ENCODE data around the gene VASP. TPM values are rescaled to one million over a fixed set of nuclear protein-coding genes. Genes with fewer than 3 reads are reported as not detected.

Gene VASP
- total and polyA plus RNA-seq, 2 of the 13 experiments (the other 11 are each of a cell fraction or from before 2014, with no cell fraction given): 41.8 to 67.1 TPM

GRCh38 chr19:45568732-45569131 is 61.5 kb downstream of the VASP start:
- no TSS peak for BruUV-seq (replicated peaks)
- intact Hi-C loops (cut with micrococcal nuclease; ENCODE audit: unreplicated experiment) (no loop called here), in situ Hi-C loops (cut with HindIII; ENCODE audit: extremely low pct_ligation_motif_present, low pct_unique_long_range_greater_than_20kb) (no loop called here)
- Histone ChIP-seq H3K9ac (ENCODE audit: insufficient read depth, low read depth, low read length) (no peak overlapping the region), H3K4me1 (ENCODE audit: insufficient read depth, low read length) (peaks cover 22% of the 10 kb centered on the region), H2AFZ (ENCODE audit: low read length) (no peak overlapping the region), H3K79me2 (ENCODE audit: insufficient read depth, low read length) (peaks cover 10% of the 10 kb centered on the region), H3K4me3 (replicated peaks in 1 of 3; ENCODE audit: insufficient read depth in 1 of 3, low read depth in 2 of 3, low read length in 3 of 3) (no peak overlapping the region), H3K27me3 (ENCODE audit: control insufficient read depth in 1 of 2, insufficient read depth in 2 of 2, low read length in 2 of 2) (no peaks in the 10 kb centered on the region), H3K36me3 (replicated peaks in 1 of 2; ENCODE audit: control insufficient read depth in 1 of 2, insufficient read depth in 2 of 2, low read length in 2 of 2) (peaks cover 1 to 4% of the 10 kb centered on the region in 2 experiments; a peak in 2 of 5 replicates), H3K27ac (ENCODE audit: extremely low read length, insufficient read depth, low read length) (no peak overlapping the region), H3K9me3 (ENCODE audit: low read length) (no peaks in the 10 kb centered on the region), H4K20me1 (ENCODE audit: insufficient read depth, low read length) (no peaks in the 10 kb centered on the region), H3K4me2 (ENCODE audit: low read depth, low read length) (no peak overlapping the region)
- no peak for DNase-seq (ENCODE audit: low spot score)
- no peak for FAIRE-seq
- ATAC-seq: no peak; the same call in 2 of the 3 replicates
- POLR2A ChIA-PET: interaction anchor here (1.0 kb wide), 1 partner anchor 15 kb away, joined by 4 read pairs; no protein-coding TSS in a partner anchor
- TF ChIP-seq CTCF (CRISPR knock-in tag; IDR thresholded peaks at IDR 0.05): no peak
- TF ChIP-seq ZBTB40 (IDR thresholded peaks at IDR 0.05): peak; percentile 57; the same call in 1 of the 2 replicates
- peak; percentile 36; the same call in 1 of the 2 replicates for TF ChIP-seq ZBTB40 (CRISPR knock-in tag; IDR thresholded peaks at IDR 0.05)
- CTCF ChIA-PET (ENCODE audit: low intra/inter-chr PET ratio, low total read pairs): no interaction called here
- WGBS (ENCODE audit: low lambda C conversion rate): 82% methylated on average over 3 of the region's 3 CpGs
